MCF 10A (cell line): ENCODE measurements around the gene MYO18B. TPM values are rescaled to one million over a fixed set of nuclear protein-coding genes. Genes with fewer than 3 reads are reported as not detected.
"Not testable (repeated sequence)": the region's sequence is repeated elsewhere in the genome, so short reads cannot be mapped to it uniquely, and the experiment has no call there.

ENCODE experiments used
- BruUV-seq: library from RNA; stranded (reverse); fragments of 400-500 nt; replicated peaks from 2 replicates; lab custom pipeline; 2021; lab: Mats Ljungman, UMichigan
- CTCF ChIA-PET: fragments of 300-600 bp; sonication (Branson Sonifier 250); formaldehyde crosslinking; extraction: SDS; loops from one replicate; lab custom pipeline; 2021; ENCODE audit warnings: antibody characterized with exemption, inconsistent platforms; lab: Yijun Ruan, JAX
- POLR2A ChIA-PET: fragments of 300-600, 350-650 bp; sonication (Branson Sonifier 250); formaldehyde crosslinking; extraction: SDS; loops from one replicate; lab custom pipeline; 2020; ENCODE audit warnings: antibody characterized with exemption, inconsistent platforms; lab: Yijun Ruan, JAX
- DNase-seq: peaks from one replicate; pipeline ENCODE4 v3.0.0-alpha.2; 2018; ENCODE audit not compliant: unreplicated experiment
- H3K27ac Mint-ChIP-seq: one replicate; pipeline ENCODE4 v1.8.0; 2022; ENCODE audit warnings: mild to moderate bottlenecking, low read depth, mixed read lengths; ENCODE audit not compliant: unreplicated experiment
- H3K27me3 Mint-ChIP-seq: one replicate; pipeline ENCODE4 v1.8.0; 2022; ENCODE audit warnings: mixed read lengths; ENCODE audit not compliant: insufficient read depth, unreplicated experiment
- H3K36me3 Mint-ChIP-seq: one replicate; pipeline ENCODE4 v1.8.0; 2022; ENCODE audit warnings: mild to moderate bottlenecking, moderate library complexity, mixed read lengths; ENCODE audit not compliant: insufficient read depth, unreplicated experiment
- H3K4me1 Mint-ChIP-seq: one replicate; pipeline ENCODE4 v1.8.0; 2022; ENCODE audit warnings: mixed read lengths; ENCODE audit not compliant: insufficient read depth, unreplicated experiment
- H3K4me3 Mint-ChIP-seq: one replicate; pipeline ENCODE4 v1.8.0; 2022; ENCODE audit warnings: mild to moderate bottlenecking, moderate library complexity, mixed read lengths; ENCODE audit not compliant: unreplicated experiment
- H3K9me3 Mint-ChIP-seq: one replicate; pipeline ENCODE4 v1.8.0; 2022; ENCODE audit warnings: mixed read lengths; ENCODE audit not compliant: unreplicated experiment
- intact Hi-C: fragments of 100-400 bp; cut with micrococcal nuclease; formaldehyde crosslinking; loops from 2 replicates; pipeline ENCODE4 v1.14.1; 2022
- total RNA-seq: library from RNA; stranded (reverse); gene quantifications from 2 replicates; pipeline ENCODE4 v1.2.3, GENCODE V29; 2022
- TF ChIP-seq, protein P1 (sequence below): fragments of 200-600 bp; IDR thresholded peaks from one replicate; pipeline ENCODE4 v1.8.0; 2022; ENCODE audit warnings: antibody characterized with exemption, mild to moderate bottlenecking; ENCODE audit not compliant: unreplicated experiment

MYO18B gene
- total RNA-seq, 1 experiment from 2014 or later: 0.07 TPM

DNA sequence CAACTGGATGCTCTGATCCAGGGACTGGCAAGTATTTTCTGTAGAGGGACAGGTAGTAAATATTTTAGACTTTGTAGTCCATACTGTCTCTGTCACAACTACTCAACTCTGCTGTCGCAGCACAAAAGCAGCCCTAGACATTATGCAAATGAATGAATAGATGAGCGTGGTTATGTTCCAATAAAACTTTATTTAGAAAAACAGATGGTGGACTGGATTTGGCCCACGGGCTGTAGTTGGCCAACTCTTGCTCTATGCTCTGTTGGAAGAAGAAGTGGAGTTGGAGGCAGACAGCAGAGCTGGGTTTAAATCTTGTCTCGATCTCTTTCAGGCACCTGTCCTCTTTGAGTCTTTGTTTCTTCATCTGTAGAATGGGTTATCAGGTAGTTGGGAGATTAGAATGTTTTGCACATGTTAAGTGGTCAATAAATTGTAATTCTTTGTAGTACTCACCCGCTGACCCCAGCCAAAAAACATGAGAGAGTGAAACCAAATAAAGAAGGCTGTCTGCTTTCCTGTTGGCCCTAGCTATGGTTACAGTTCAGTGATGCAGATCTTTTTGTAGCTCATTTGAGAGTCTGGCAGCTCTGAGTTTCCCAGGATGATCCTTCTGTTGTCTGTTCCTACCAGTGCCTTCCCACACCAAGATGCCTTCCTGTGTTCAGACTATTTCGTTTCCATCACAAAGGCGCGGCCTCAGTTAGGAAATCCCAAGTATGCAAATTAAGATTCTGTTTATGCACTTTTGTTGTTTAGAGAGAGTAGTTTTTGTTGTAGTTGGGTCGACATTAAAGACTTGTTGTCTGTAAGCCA is 229.2 kb downstream of the MYO18B start:
- intact Hi-C loops: no loop called here
- POLR2A ChIA-PET: no interaction called here
- BruUV-seq: no TSS peak
- H3K4me1 Mint-ChIP-seq: no peaks in the 10 kb centered on the region
- peaks cover 36% of the 10 kb centered on the region for H3K27me3 Mint-ChIP-seq
- H3K9me3 Mint-ChIP-seq: no peaks in the 10 kb centered on the region
- peaks cover 6% of the 10 kb centered on the region for H3K36me3 Mint-ChIP-seq
- TF ChIP-seq, protein P1, sequence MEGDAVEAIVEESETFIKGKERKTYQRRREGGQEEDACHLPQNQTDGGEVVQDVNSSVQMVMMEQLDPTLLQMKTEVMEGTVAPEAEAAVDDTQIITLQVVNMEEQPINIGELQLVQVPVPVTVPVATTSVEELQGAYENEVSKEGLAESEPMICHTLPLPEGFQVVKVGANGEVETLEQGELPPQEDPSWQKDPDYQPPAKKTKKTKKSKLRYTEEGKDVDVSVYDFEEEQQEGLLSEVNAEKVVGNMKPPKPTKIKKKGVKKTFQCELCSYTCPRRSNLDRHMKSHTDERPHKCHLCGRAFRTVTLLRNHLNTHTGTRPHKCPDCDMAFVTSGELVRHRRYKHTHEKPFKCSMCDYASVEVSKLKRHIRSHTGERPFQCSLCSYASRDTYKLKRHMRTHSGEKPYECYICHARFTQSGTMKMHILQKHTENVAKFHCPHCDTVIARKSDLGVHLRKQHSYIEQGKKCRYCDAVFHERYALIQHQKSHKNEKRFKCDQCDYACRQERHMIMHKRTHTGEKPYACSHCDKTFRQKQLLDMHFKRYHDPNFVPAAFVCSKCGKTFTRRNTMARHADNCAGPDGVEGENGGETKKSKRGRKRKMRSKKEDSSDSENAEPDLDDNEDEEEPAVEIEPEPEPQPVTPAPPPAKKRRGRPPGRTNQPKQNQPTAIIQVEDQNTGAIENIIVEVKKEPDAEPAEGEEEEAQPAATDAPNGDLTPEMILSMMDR: no peak
- no peak overlapping the region for H3K27ac Mint-ChIP-seq
- CTCF ChIA-PET: no interaction called here
- DNase-seq: no peak
- no peak overlapping the region for H3K4me3 Mint-ChIP-seq

DNA sequence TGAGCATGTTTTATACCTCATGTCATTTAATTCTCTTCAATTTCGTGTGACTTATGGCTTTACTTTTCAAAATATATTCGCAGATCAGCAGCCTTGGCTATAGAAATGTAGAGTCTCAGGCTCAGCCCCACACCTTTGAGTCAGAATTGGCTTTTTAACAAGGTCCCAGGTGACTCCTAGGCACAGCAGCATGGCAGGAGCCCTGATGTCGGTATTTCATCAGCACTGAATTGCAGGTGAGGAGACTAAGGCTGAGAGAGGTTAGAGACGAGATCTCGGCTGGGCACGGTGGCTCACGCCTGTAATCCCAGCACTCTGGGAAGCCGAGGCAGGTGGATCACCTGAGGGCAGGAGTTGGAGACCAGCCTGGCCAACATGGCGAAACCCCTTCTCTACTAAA is 230.4 kb downstream of the MYO18B start:
- Mint-ChIP-seq H3K9me3 (no peaks in the 10 kb centered on the region), H3K4me1 (no peaks in the 10 kb centered on the region), H3K36me3 (no peaks in the 10 kb centered on the region), H3K27ac (no peak overlapping the region), H3K4me3 (no peak overlapping the region), H3K27me3 (peaks cover 31% of the 10 kb centered on the region)
- DNase-seq: no peak
- ChIA-PET POLR2A (no interaction called here), CTCF (no interaction called here)
- no TSS peak for BruUV-seq
- intact Hi-C loops: no loop called here
- TF ChIP-seq, protein P1: no peak

DNA sequence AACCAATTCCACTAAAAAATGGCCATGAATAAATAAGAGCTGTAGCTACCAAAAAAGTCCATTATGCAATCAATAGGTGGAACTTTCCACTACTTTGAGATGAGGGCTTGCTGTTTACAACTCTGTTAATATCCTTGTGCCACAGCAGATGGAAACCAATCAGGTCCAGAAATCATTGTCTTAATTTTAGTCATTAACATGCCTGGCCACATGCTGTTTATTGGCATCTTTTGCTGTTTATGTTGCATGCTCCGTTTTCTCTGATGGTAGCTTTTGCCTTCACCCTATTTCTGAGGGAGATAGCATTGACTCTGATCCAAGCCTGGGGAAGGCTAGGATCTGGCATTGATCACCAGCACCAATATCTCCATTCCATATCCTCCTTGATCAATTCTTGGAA is 234.4 kb downstream of the MYO18B start:
- BruUV-seq: no TSS peak
- CTCF ChIA-PET: no interaction called here
- Mint-ChIP-seq H3K4me1 (no peaks in the 10 kb centered on the region), H3K27me3 (peaks cover 60% of the 10 kb centered on the region), H3K36me3 (no peaks in the 10 kb centered on the region), H3K9me3 (no peaks in the 10 kb centered on the region), H3K4me3 (no peak overlapping the region), H3K27ac (no peak overlapping the region)
- DNase-seq: no peak
- TF ChIP-seq, protein P1: no peak
- intact Hi-C loops: no loop called here
- POLR2A ChIA-PET: no interaction called here

DNA sequence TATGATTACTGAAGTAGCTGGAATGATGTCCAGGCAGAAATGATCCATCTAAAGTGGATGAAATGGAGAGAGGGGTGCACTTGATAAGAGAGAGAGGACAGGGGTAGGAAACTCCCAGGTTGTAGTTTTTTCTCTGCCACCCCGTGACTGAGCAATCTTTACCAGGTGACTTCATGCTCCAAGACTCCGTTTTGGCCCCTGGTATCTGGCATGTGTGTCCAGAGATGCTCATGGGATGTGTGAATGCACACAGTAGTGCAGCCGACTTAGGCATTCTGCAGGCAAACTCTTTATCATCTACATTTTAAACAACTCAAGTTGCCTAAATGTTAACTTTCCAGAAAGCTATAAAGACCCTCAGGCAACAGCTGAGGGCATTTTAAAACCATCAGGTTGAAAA is 238.0 kb downstream of the MYO18B start:
- TF ChIP-seq, protein P1: no peak
- H3K9me3 Mint-ChIP-seq: no peaks in the 10 kb centered on the region
- ChIA-PET POLR2A (no interaction called here), CTCF (no interaction called here)
- no peak for DNase-seq
- intact Hi-C loops: no loop called here
- no peaks in the 10 kb centered on the region for H3K4me1 Mint-ChIP-seq
- no peak overlapping the region for H3K27ac Mint-ChIP-seq
- H3K4me3 Mint-ChIP-seq: no peak overlapping the region
- BruUV-seq: no TSS peak
- H3K36me3 Mint-ChIP-seq: no peaks in the 10 kb centered on the region
- H3K27me3 Mint-ChIP-seq: peaks cover 75% of the 10 kb centered on the region

DNA sequence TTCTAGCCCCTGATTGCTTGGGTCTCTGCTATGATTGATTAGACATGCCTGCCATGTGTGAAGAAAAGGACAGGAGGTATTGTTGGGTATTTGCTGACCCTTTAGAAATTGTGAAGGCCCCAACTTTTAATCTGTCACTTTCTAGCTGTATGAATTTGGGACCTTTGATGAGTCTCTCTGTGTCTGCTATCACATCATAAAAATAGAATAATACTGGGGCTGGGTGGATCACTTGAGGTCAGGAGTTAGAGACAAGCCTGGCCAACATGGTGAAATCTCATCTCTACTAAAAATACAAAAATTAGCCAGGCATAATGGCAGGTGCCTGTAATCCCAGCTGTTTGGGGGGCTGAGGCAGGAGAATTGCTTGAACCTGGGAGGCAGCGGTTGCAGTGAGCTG is 242.9 kb downstream of the MYO18B start:
- H3K9me3 Mint-ChIP-seq, H3K27ac Mint-ChIP-seq, H3K4me3 Mint-ChIP-seq, H3K4me1 Mint-ChIP-seq, BruUV-seq, intact Hi-C loops, POLR2A ChIA-PET, DNase-seq, H3K36me3 Mint-ChIP-seq: not testable (repeated sequence)
- CTCF ChIA-PET: interaction anchor here (0.6 kb wide), 1 partner anchor 102 kb away, joined by 3 read pairs; no protein-coding TSS in a partner anchor
- peaks cover 58% of the 10 kb centered on the region for H3K27me3 Mint-ChIP-seq
